ENCODE results near the gene ITIH1. TPM values are rescaled to one million over a fixed set of nuclear protein-coding genes. Genes with fewer than 3 reads are reported as not detected.

The ITIH1 gene
- polyA plus RNA-seq, 2 of the 4 experiments (the other 2 are of a cell fraction), result not detected

GRCh38 chr3:52833202-52833601, 55.8 kb downstream of the ITIH1 start:
- ATAC-seq, result no peak
- no peak for FAIRE-seq
- CTCF ChIA-PET, result no interaction called here
- Histone ChIP-seq H3K27ac (no peak overlapping the region), H3K4me1 (peaks cover 15% of the 10 kb centered on the region), H3K4me2 (no peak overlapping the region), H3K9me3 (no peaks in the 10 kb centered on the region), H3K4me3 (no peak overlapping the region)
- POLR2A ChIA-PET, result no interaction called here
- no peak for TF ChIP-seq CHD4 (IDR thresholded peaks at IDR 0.05; ENCODE audit: borderline replicate concordance)
- TF ChIP-seq EHMT2 (IDR thresholded peaks at IDR 0.05; ENCODE audit: low read depth), result no peak
- TF ChIP-seq HEYL (CRISPR knock-in tag; IDR thresholded peaks at IDR 0.05), result no peak
- TF ChIP-seq HOXA7 (CRISPR knock-in tag; IDR thresholded peaks at IDR 0.05), result no peak
- TF ChIP-seq RNF2 (IDR thresholded peaks at IDR 0.05; ENCODE audit: borderline replicate concordance, low read depth), result no peak
- TF ChIP-seq ZC3H11A (IDR thresholded peaks at IDR 0.05), result no peak
- TF ChIP-seq ZSCAN20 (CRISPR knock-in tag; IDR thresholded peaks at IDR 0.05), result no peak
- TF ChIP-seq MAFK (IDR thresholded peaks at IDR 0.05; ENCODE audit: partially characterized antibody), result no peak
- no peak for TF ChIP-seq JUN (IDR thresholded peaks at IDR 0.05)
- TF ChIP-seq POLR2A (IDR thresholded peaks at IDR 0.05; ENCODE audit: low read length), result no peak
- 96% methylated on average over 14 of the region's 14 CpGs for WGBS (ENCODE audit: missing lambda C conversion rate)
- no peak for DNase-seq (ENCODE audit: low read depth in 1 of 2, low spot score in 1 of 2)

GRCh38 chr3:52834871-52835501, 57.6 kb downstream of the ITIH1 start, which contains the start of gene MUSTN1:
MUSTN1 (minus strand) TSS chr3:52835019; CDS start chr3:52834948, 71 bp downstream.
- H3K4me1 ChIP-seq, result peaks cover 13% of the 10 kb centered on the region
- no peak for TF ChIP-seq BCL3 (IDR thresholded peaks at IDR 0.05)
- TF ChIP-seq NR3C1 (IDR thresholded peaks at IDR 0.05), result no peak
- no peak for TF ChIP-seq ZFP36 (IDR thresholded peaks at IDR 0.05; ENCODE audit: borderline replicate concordance, partially characterized antibody)
- TF ChIP-seq ZSCAN20 (CRISPR knock-in tag; IDR thresholded peaks at IDR 0.05), result no peak
- no peak for TF ChIP-seq CHD2 (IDR thresholded peaks at IDR 0.05; ENCODE audit: low read length, partially characterized antibody)
- no peak for ATAC-seq
- DNase-seq (ENCODE audit: low read depth in 1 of 2, low spot score in 1 of 2), result no peak
- no peak within 1 kb of the TSS for H3K4me2 ChIP-seq
- CTCF ChIA-PET, result interaction anchor here (1.1 kb wide), 1 partner anchor 10 kb away, joined by 3 read pairs; no protein-coding TSS in a partner anchor
- no peak for FAIRE-seq
- no peak within 1 kb of the TSS for H3K4me3 ChIP-seq
- no peak within 1 kb of the TSS for H3K27ac ChIP-seq
- no peaks in the 10 kb centered on the region for H3K9me3 ChIP-seq
- WGBS (ENCODE audit: missing lambda C conversion rate), result 94% methylated on average over 8 of the region's 11 CpGs
- POLR2A ChIA-PET, result no interaction called here

- no peak for DNase-seq (ENCODE audit: low read depth in 1 of 2, low spot score in 1 of 2)
Observed at GRCh38 chr3:52835766-52836470, 58.5 kb downstream of the ITIH1 start.

GRCh38 chr3:52836471-52836845, 59.1 kb downstream of the ITIH1 start:
- ChIA-PET CTCF (interaction anchor here (1.7 kb wide), 1 partner anchor 15 kb away, joined by 5 read pairs; no protein-coding TSS in a partner anchor), POLR2A (no interaction called here)
- no peak overlapping the region for H3K27ac ChIP-seq
- ATAC-seq (no peak), FAIRE-seq (no peak), DNase-seq (ENCODE audit: low read depth in 1 of 2, low spot score in 1 of 2) (no peak)
- peaks cover 7% of the 10 kb centered on the region for H3K4me1 ChIP-seq
- H3K4me2 ChIP-seq, result no peak overlapping the region
- no peaks in the 10 kb centered on the region for H3K9me3 ChIP-seq
- H3K4me3 ChIP-seq, result no peak overlapping the region
- WGBS (ENCODE audit: missing lambda C conversion rate), result 70% methylated on average over 5 of the region's 5 CpGs
- no peak for TF ChIP-seq ATOH8 (CRISPR knock-in tag; IDR thresholded peaks at IDR 0.05; ENCODE audit: low read depth)
- TF ChIP-seq HOXB5 (CRISPR knock-in tag; IDR thresholded peaks at IDR 0.05), result no peak
- no peak for TF ChIP-seq POLR2AphosphoS2 (conservative IDR thresholded peaks at IDR 0.05; ENCODE audit: low read length)
- no peak for TF ChIP-seq CTCF (IDR thresholded peaks at IDR 0.05)
- TF ChIP-seq JUN (IDR thresholded peaks at IDR 0.05), result no peak
- TF ChIP-seq ZSCAN20 (CRISPR knock-in tag; IDR thresholded peaks at IDR 0.05), result no peak
- no peak for TF ChIP-seq CHD4 (IDR thresholded peaks at IDR 0.05; ENCODE audit: borderline replicate concordance)
- no peak for TF ChIP-seq HMGXB4 (CRISPR knock-in tag; IDR thresholded peaks at IDR 0.05; ENCODE audit: borderline replicate concordance)
- no peak for TF ChIP-seq RARB (CRISPR knock-in tag; IDR thresholded peaks at IDR 0.05)
- TF ChIP-seq KDM5A (IDR thresholded peaks at IDR 0.05), result no peak
- TF ChIP-seq TFCP2L1 (CRISPR knock-in tag; IDR thresholded peaks at IDR 0.05), result no peak

More at GRCh38 chr3:52835766-52836470, 58.5 kb downstream of the ITIH1 start:
- H3K4me2 ChIP-seq, result no peak overlapping the region
- ATAC-seq (no peak), FAIRE-seq (no peak)
- ChIA-PET POLR2A (no interaction called here), CTCF (interaction anchor here (1.1 to 1.7 kb wide), 2 partner anchors 11 to 15 kb away, joined by 3 to 5 read pairs; no protein-coding TSS in a partner anchor)
- H3K4me3 ChIP-seq, result no peak overlapping the region
- H3K4me1 ChIP-seq, result peaks cover 12% of the 10 kb centered on the region
- no peak overlapping the region for H3K27ac ChIP-seq
- WGBS (ENCODE audit: missing lambda C conversion rate), result 81% methylated on average over 6 of the region's 8 CpGs
- TF ChIP-seq CBX2 (IDR thresholded peaks at IDR 0.05; ENCODE audit: borderline replicate concordance, low read depth) (no peak), RAD21 (conservative IDR thresholded peaks at IDR 0.05 in 1 of 2, IDR thresholded peaks at IDR 0.05 in 1 of 2) (no peak), NR3C1 (IDR thresholded peaks at IDR 0.05) (no peak), ZC3H11A (IDR thresholded peaks at IDR 0.05) (no peak), FOSB (CRISPR knock-in tag; IDR thresholded peaks at IDR 0.05) (no peak), NFE2L2 (conservative IDR thresholded peaks at IDR 0.05; ENCODE audit: low read length) (no peak)
- H3K9me3 ChIP-seq, result no peaks in the 10 kb centered on the region

All from A549 (cell line).